Fibroblast of skin of left quadriceps (primary cell): ENCODE measurements around the gene ZCCHC9.
"Not testable (repeated sequence)": the region's sequence is repeated elsewhere in the genome, so short reads cannot be mapped to it uniquely, and the experiment has no call there.

ENCODE experiments used
- DNase-seq, 2 experiments: peaks; one replicate each; pipeline ENCODE4 v3.0.0-alpha.2; 2013; ENCODE audit warnings: low read depth in 2 of 2

The ZCCHC9 gene

GRCh38 chr5:81301271-81302015, at the start of gene ZCCHC9:
TSS of gene ZCCHC9 (plus strand) at chr5:81301587. CDS start at chr5:81304758, 3,171 bp downstream.
- DNase-seq = peak; percentile 88 to 89

- DNase-seq = no peak
Measured at GRCh38 chr5:81251922-81252321, 49.5 kb upstream of the ZCCHC9 start.

GRCh38 chr5:81252904-81253303, 48.5 kb upstream of the ZCCHC9 start:
- no peak for DNase-seq

GRCh38 chr5:81253875-81254274, 47.5 kb upstream of the ZCCHC9 start:
- no peak for DNase-seq

GRCh38 chr5:81254886-81255559, 46.4 kb upstream of the ZCCHC9 start:
- no peak for DNase-seq

GRCh38 chr5:81256766-81257165, 44.6 kb upstream of the ZCCHC9 start:
- DNase-seq = no peak

GRCh38 chr5:81262796-81263195, 38.6 kb upstream of the ZCCHC9 start:
- not testable (repeated sequence) for DNase-seq

GRCh38 chr5:81265101-81265500, 36.3 kb upstream of the ZCCHC9 start:
- no peak for DNase-seq

- DNase-seq = peak; percentile 73 to 75
Measured at GRCh38 chr5:81268521-81269196, 32.7 kb upstream of the ZCCHC9 start.

- no peak for DNase-seq
Measured at GRCh38 chr5:81269751-81270393, 31.5 kb upstream of the ZCCHC9 start.

- DNase-seq = not testable (repeated sequence)
Measured at GRCh38 chr5:81270394-81271027, 30.9 kb upstream of the ZCCHC9 start.

- no peak for DNase-seq
Measured at GRCh38 chr5:81283976-81284375, 17.4 kb upstream of the ZCCHC9 start.

GRCh38 chr5:81286059-81286617, 15.2 kb upstream of the ZCCHC9 start:
- DNase-seq = no peak

- no peak for DNase-seq
Measured at GRCh38 chr5:81288021-81288433, 13.4 kb upstream of the ZCCHC9 start.

GRCh38 chr5:81290146-81290545, 11.2 kb upstream of the ZCCHC9 start:
- DNase-seq = no peak

- DNase-seq = no peak
Measured at GRCh38 chr5:81292130-81292529, 9.3 kb upstream of the ZCCHC9 start.

- DNase-seq = not testable (repeated sequence)
Measured at GRCh38 chr5:81294021-81294420, 7.4 kb upstream of the ZCCHC9 start.

GRCh38 chr5:81297531-81297930, 3.9 kb upstream of the ZCCHC9 start:
- DNase-seq = no peak

- no peak for DNase-seq
Measured at GRCh38 chr5:81300921-81301270, 491 bp upstream of the ZCCHC9 start.

- no peak for DNase-seq
Measured at GRCh38 chr5:81302596-81302995, 1.2 kb downstream of the ZCCHC9 start.

GRCh38 chr5:81303563-81303962, 2.2 kb downstream of the ZCCHC9 start:
- DNase-seq = no peak
